ENCODE results near the gene ARMH4. TPM values are rescaled to one million over a fixed set of nuclear protein-coding genes. Genes with fewer than 3 reads are reported as not detected.

Gene ARMH4
- total RNA-seq, 2 donors from 2014 or later = 17.3 to 30.7 TPM

GRCh38 chr14:58071341-58071740, 80.7 kb downstream of the ARMH4 start:
- no peaks in the 10 kb centered on the region for H3K27me3 Mint-ChIP-seq (ENCODE audit: insufficient read depth)
- 100% methylated on average over 1 of the region's 1 CpG; no CpG with 5 or more reads in 1 of the 2 experiments for WGBS, 2 experiments (ENCODE audit: insufficient coverage in 1 of 2, insufficient read length in 1 of 2)
- no peak for DNase-seq
- Histone ChIP-seq H3K27me3 (ENCODE audit: control insufficient read depth, insufficient read depth, low read length, poor library complexity, severe bottlenecking) (no peaks in the 10 kb centered on the region), H3K36me3 (ENCODE audit: control insufficient read depth, insufficient read depth, low read length) (no peaks in the 10 kb centered on the region), H3K9me3 (ENCODE audit: control insufficient read depth, low read length) (no peaks in the 10 kb centered on the region), H3K4me3 (ENCODE audit: low read length) (no peak overlapping the region), H3K4me1 (ENCODE audit: control insufficient read depth, insufficient read depth, low read length) (peaks cover 2% of the 10 kb centered on the region), H3K9ac (ENCODE audit: extremely low read depth, low read length, poor library complexity, severe bottlenecking) (no peak overlapping the region), H3K27ac (ENCODE audit: low read depth, low read length) (no peak overlapping the region)
- peaks cover 5% of the 10 kb centered on the region for H3K4me1 Mint-ChIP-seq
- no peak overlapping the region for H3K27ac Mint-ChIP-seq
- no peak overlapping the region for H3K4me3 Mint-ChIP-seq
- no peaks in the 10 kb centered on the region for H3K9me3 Mint-ChIP-seq
- no peak for TF ChIP-seq CTCF (conservative IDR thresholded peaks at IDR 0.05)
- H3K36me3 Mint-ChIP-seq (ENCODE audit: low read depth) = peaks cover 5% of the 10 kb centered on the region

- H3K9ac ChIP-seq (ENCODE audit: extremely low read depth, low read length, poor library complexity, severe bottlenecking) = no peak overlapping the region
- no peaks in the 10 kb centered on the region for H3K27me3 ChIP-seq (ENCODE audit: control insufficient read depth, insufficient read depth, low read length, poor library complexity, severe bottlenecking)
- no peaks in the 10 kb centered on the region for H3K27me3 Mint-ChIP-seq (ENCODE audit: insufficient read depth)
- H3K27ac Mint-ChIP-seq = no peak overlapping the region
- H3K36me3 ChIP-seq (ENCODE audit: control insufficient read depth, insufficient read depth, low read length) = no peaks in the 10 kb centered on the region
- peaks cover 5% of the 10 kb centered on the region for H3K4me1 Mint-ChIP-seq
- WGBS, 2 experiments (ENCODE audit: insufficient coverage in 1 of 2, insufficient read length in 1 of 2) = 86 to 91% methylated on average over 1 of the region's 1 CpG
- H3K4me3 Mint-ChIP-seq = no peak overlapping the region
- peaks cover 6% of the 10 kb centered on the region for H3K36me3 Mint-ChIP-seq (ENCODE audit: low read depth)
- TF ChIP-seq CTCF (conservative IDR thresholded peaks at IDR 0.05) = no peak
- H3K9me3 Mint-ChIP-seq = no peaks in the 10 kb centered on the region
- DNase-seq = no peak
- no peak overlapping the region for H3K4me3 ChIP-seq (ENCODE audit: low read length)
- H3K4me1 ChIP-seq (ENCODE audit: control insufficient read depth, insufficient read depth, low read length) = peaks cover 2% of the 10 kb centered on the region
- H3K27ac ChIP-seq (ENCODE audit: low read depth, low read length) = no peak overlapping the region
- H3K9me3 ChIP-seq (ENCODE audit: control insufficient read depth, low read length) = no peaks in the 10 kb centered on the region
These were observed 83.7 kb downstream of the ARMH4 start for GRCh38 chr14:58068306-58068705.

DNA sequence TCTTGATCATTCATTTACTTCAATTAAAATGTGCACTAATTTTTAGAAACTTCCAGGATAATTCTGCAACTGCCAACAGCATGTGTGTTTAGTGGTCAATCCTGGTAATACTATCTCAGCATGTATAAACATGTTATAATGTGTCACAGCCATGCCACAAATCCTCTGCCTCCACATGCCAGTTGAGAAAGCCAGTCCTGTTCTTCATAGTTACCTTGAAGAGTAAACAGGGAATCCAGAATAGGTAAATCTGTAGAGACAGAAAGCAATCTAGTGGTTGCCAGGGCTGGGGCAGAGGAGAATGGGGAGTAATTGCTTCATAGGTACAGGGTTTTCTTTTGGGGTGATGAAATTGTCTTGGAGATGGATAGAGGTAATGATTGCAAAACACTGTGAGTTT, 85.9 kb downstream of the ARMH4 start:
- Histone ChIP-seq H3K4me3 (ENCODE audit: low read length) (no peak overlapping the region), H3K27ac (ENCODE audit: low read depth, low read length) (no peak overlapping the region), H3K36me3 (ENCODE audit: control insufficient read depth, insufficient read depth, low read length) (no peaks in the 10 kb centered on the region), H3K4me1 (ENCODE audit: control insufficient read depth, insufficient read depth, low read length) (peaks cover 6% of the 10 kb centered on the region), H3K9me3 (ENCODE audit: control insufficient read depth, low read length) (no peaks in the 10 kb centered on the region), H3K27me3 (ENCODE audit: control insufficient read depth, insufficient read depth, low read length, poor library complexity, severe bottlenecking) (no peaks in the 10 kb centered on the region), H3K9ac (ENCODE audit: extremely low read depth, low read length, poor library complexity, severe bottlenecking) (no peak overlapping the region)
- H3K9me3 Mint-ChIP-seq = no peaks in the 10 kb centered on the region
- H3K27ac Mint-ChIP-seq = no peak overlapping the region
- no peaks in the 10 kb centered on the region for H3K27me3 Mint-ChIP-seq (ENCODE audit: insufficient read depth)
- no peak for DNase-seq
- peaks cover 6% of the 10 kb centered on the region for H3K36me3 Mint-ChIP-seq (ENCODE audit: low read depth)
- H3K4me3 Mint-ChIP-seq = no peak overlapping the region
- peaks cover 12% of the 10 kb centered on the region for H3K4me1 Mint-ChIP-seq
- TF ChIP-seq CTCF (conservative IDR thresholded peaks at IDR 0.05) = no peak
